OCI-LY1 (cell line): Measurements from ENCODE around the gene UGT1A4.

Experiments
- EZH2 ChIP-seq: fragments of 200-600 bp; sonication (generic), shearing (Covaris generic); IDR thresholded peaks from 2 replicates; pipeline ENCODE4 v1.8.0; 2017; ENCODE audit warnings: borderline replicate concordance, mixed run types, mild to moderate bottlenecking, antibody characterized with exemption, low read length, moderate library complexity, mixed read lengths
- TF ChIP-seq, protein P1 (sequence below): fragments of 200-600 bp; sonication (generic), shearing (Covaris generic); IDR thresholded peaks from 2 replicates; pipeline ENCODE4 v1.5.1; 2017; ENCODE audit warnings: mild to moderate bottlenecking, antibody characterized with exemption, low read length, moderate library complexity, mixed read lengths

DNA sequence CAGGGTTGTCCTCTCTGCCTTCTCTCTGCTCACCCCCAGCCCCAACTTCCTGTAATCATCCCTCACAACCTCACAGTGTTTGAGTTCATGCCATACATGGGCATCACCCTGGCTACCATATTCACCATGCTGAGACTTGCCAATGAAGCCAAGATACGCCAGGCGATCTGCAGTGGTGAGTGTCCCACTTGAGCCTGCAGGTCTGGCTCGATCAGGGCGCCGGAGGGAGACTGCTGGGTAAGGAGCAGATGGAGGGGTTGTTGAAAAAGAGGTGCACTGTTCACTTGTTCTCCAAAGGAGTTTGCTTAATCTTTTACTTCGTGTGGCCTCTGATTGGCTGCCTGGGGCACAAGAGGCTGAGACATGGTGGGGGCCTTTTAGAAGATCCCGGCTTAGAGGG, 74.2 kb downstream of the UGT1A4 start:
- TF ChIP-seq, protein P1, sequence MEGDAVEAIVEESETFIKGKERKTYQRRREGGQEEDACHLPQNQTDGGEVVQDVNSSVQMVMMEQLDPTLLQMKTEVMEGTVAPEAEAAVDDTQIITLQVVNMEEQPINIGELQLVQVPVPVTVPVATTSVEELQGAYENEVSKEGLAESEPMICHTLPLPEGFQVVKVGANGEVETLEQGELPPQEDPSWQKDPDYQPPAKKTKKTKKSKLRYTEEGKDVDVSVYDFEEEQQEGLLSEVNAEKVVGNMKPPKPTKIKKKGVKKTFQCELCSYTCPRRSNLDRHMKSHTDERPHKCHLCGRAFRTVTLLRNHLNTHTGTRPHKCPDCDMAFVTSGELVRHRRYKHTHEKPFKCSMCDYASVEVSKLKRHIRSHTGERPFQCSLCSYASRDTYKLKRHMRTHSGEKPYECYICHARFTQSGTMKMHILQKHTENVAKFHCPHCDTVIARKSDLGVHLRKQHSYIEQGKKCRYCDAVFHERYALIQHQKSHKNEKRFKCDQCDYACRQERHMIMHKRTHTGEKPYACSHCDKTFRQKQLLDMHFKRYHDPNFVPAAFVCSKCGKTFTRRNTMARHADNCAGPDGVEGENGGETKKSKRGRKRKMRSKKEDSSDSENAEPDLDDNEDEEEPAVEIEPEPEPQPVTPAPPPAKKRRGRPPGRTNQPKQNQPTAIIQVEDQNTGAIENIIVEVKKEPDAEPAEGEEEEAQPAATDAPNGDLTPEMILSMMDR: no peak
- no peak for TF ChIP-seq EZH2
